ENCODE data around the gene NEK1. TPM values are rescaled to one million over a fixed set of nuclear protein-coding genes. Genes with fewer than 3 reads are reported as not detected.
A peak's percentile ranks its signal among the peaks of the same experiment; 100 is the strongest.
"Not testable (repeated sequence)": the region's sequence is repeated elsewhere in the genome, so short reads cannot be mapped to it uniquely, and the experiment has no call there.

The NEK1 gene
- total and polyA plus RNA-seq, 8 donors, result 2.1 to 8.3 (median 4.1) TPM

- no peaks in the 10 kb centered on the region for H3K9me3 ChIP-seq
- no peaks in the 10 kb centered on the region for H3K36me3 ChIP-seq
- FAIRE-seq, result no peak
- intact Hi-C loops (cut with DNase I), result no loop called here
- no peaks in the 10 kb centered on the region for H3K27me3 ChIP-seq
- peak; percentile 76 to 86 (median 83) for ATAC-seq
- 3 to 21% methylated on average over 1 of the region's 1 CpG for WGBS, 2 donors
- H3K4me3 ChIP-seq, result no peak overlapping the region
- peak in 1 of 6 donors; percentile 21 for DNase-seq
- TF ChIP-seq CTCF (IDR thresholded peaks at IDR 0.05), result no peak
- H3K27ac ChIP-seq, result peak overlapping the region; percentile 36 to 73 (median 58)
- peaks cover 0 to 27% (median 26%) of the 10 kb centered on the region in 3 donors for H3K4me1 ChIP-seq
Observed at GRCh38 chr4:169627307-169627706, 14.9 kb upstream of the NEK1 start.

GRCh38 chr4:169626331-169627282, 14.2 kb upstream of the NEK1 start:
- no peak for TF ChIP-seq CTCF (IDR thresholded peaks at IDR 0.05)
- peak overlapping the region; percentile 36 to 73 (median 58) for H3K27ac ChIP-seq
- intact Hi-C loops (cut with DNase I), result no loop called here
- H3K9me3 ChIP-seq, result no peaks in the 10 kb centered on the region
- H3K4me1 ChIP-seq, result peaks cover 0 to 27% (median 26%) of the 10 kb centered on the region in 3 donors
- ATAC-seq (peak; percentile 25 to 53 (median 35)), DNase-seq (no peak), FAIRE-seq (no peak)
- no peaks in the 10 kb centered on the region for H3K36me3 ChIP-seq
- 67 to 75% methylated on average over 6 of the region's 6 CpGs for WGBS, 2 donors
- H3K4me3 ChIP-seq, result no peak overlapping the region
- H3K27me3 ChIP-seq, result no peaks in the 10 kb centered on the region

GRCh38 chr4:169625886-169626285, 13.5 kb upstream of the NEK1 start:
- Histone ChIP-seq H3K36me3 (no peaks in the 10 kb centered on the region), H3K27me3 (no peaks in the 10 kb centered on the region), H3K27ac (peak overlapping the region in 3 of 4 donors; percentile 51 to 73 (median 65)), H3K4me3 (no peak overlapping the region), H3K4me1 (peaks cover 0 to 27% (median 26%) of the 10 kb centered on the region in 3 donors), H3K9me3 (no peaks in the 10 kb centered on the region)
- 75 to 87% methylated on average over 5 of the region's 5 CpGs for WGBS, 2 donors
- DNase-seq (no peak), FAIRE-seq (no peak), ATAC-seq (no peak)
- intact Hi-C loops (cut with DNase I), result no loop called here
- TF ChIP-seq CTCF (IDR thresholded peaks at IDR 0.05), result no peak

GRCh38 chr4:169624012-169624411, 11.6 kb upstream of the NEK1 start:
- WGBS, 2 donors, result 95 to 96% methylated on average over 6 of the region's 6 CpGs
- H3K27ac ChIP-seq; H3K36me3 ChIP-seq; ATAC-seq; H3K4me3 ChIP-seq; intact Hi-C loops (cut with DNase I); DNase-seq; H3K27me3 ChIP-seq; H3K9me3 ChIP-seq; FAIRE-seq: not testable (repeated sequence)
- H3K4me1 ChIP-seq, result peaks cover 4 to 29% (median 27%) of the 10 kb centered on the region in 3 donors

GRCh38 chr4:169622566-169622965, 10.2 kb upstream of the NEK1 start:
- ATAC-seq (no peak), DNase-seq (no peak), FAIRE-seq (no peak)
- TF ChIP-seq CTCF (IDR thresholded peaks at IDR 0.05), result no peak
- WGBS, 2 donors, result 5 to 8% methylated on average over 4 of the region's 4 CpGs
- peak overlapping the region in 3 of 4 donors; percentile 47 to 56 (median 49) for H3K4me3 ChIP-seq
- H3K36me3 ChIP-seq, result no peaks in the 10 kb centered on the region
- H3K27ac ChIP-seq, result peak overlapping the region in 2 of 4 donors; percentile 98
- no peaks in the 10 kb centered on the region for H3K27me3 ChIP-seq
- intact Hi-C loops (cut with DNase I), result no loop called here
- H3K4me1 ChIP-seq, result peaks cover 5 to 22% (median 20%) of the 10 kb centered on the region in 3 donors
- no peaks in the 10 kb centered on the region for H3K9me3 ChIP-seq

Data from pancreas (tissue), 10 donors.